ENCODE data around the gene ANKRD36C.
"Not testable (repeated sequence)": the region's sequence is repeated elsewhere in the genome, so short reads cannot be mapped to it uniquely, and the experiment has no call there.

ANKRD36C gene

GRCh38 chr2:95939947-95940346 is 51.7 kb downstream of the ANKRD36C start:
- H3K4me3 ChIP-seq (ENCODE audit: low read depth, low read length); DNase-seq (ENCODE audit: low read depth); in situ Hi-C loops (cut with HindIII; ENCODE audit: low sequenced_read_pairs): not testable (repeated sequence)

GRCh38 chr2:95930740-95931139 is 60.9 kb downstream of the ANKRD36C start:
- H3K4me3 ChIP-seq (ENCODE audit: low read depth, low read length); in situ Hi-C loops (cut with HindIII; ENCODE audit: low sequenced_read_pairs); DNase-seq (ENCODE audit: low read depth): not testable (repeated sequence)

GRCh38 chr2:95917007-95917406 is 74.6 kb downstream of the ANKRD36C start:
- H3K4me3 ChIP-seq (ENCODE audit: low read depth, low read length); in situ Hi-C loops (cut with HindIII; ENCODE audit: low sequenced_read_pairs); DNase-seq (ENCODE audit: low read depth): not testable (repeated sequence)

- in situ Hi-C loops (cut with HindIII; ENCODE audit: low sequenced_read_pairs); DNase-seq (ENCODE audit: low read depth): not testable (repeated sequence)
Measured at GRCh38 chr2:95915131-95915530, 76.5 kb downstream of the ANKRD36C start.

GRCh38 chr2:95911431-95911830 is 80.2 kb downstream of the ANKRD36C start:
- H3K4me3 ChIP-seq (ENCODE audit: low read depth, low read length); in situ Hi-C loops (cut with HindIII; ENCODE audit: low sequenced_read_pairs): not testable (repeated sequence)
- DNase-seq (ENCODE audit: low read depth) = peak; percentile 70

More at GRCh38 chr2:95915131-95915530, 76.5 kb downstream of the ANKRD36C start:
- H3K4me3 ChIP-seq (ENCODE audit: low read depth, low read length) = not testable (repeated sequence)

GRCh38 chr2:95894443-95894842 is 97.2 kb downstream of the ANKRD36C start:
- in situ Hi-C loops (cut with HindIII; ENCODE audit: low sequenced_read_pairs); DNase-seq (ENCODE audit: low read depth); H3K4me3 ChIP-seq (ENCODE audit: low read depth, low read length): not testable (repeated sequence)

- in situ Hi-C loops (cut with HindIII; ENCODE audit: low sequenced_read_pairs); DNase-seq (ENCODE audit: low read depth); H3K4me3 ChIP-seq (ENCODE audit: low read depth, low read length): not testable (repeated sequence)
Measured at GRCh38 chr2:95867929-95868328, 123.7 kb downstream of the ANKRD36C start.

- in situ Hi-C loops (cut with HindIII; ENCODE audit: low sequenced_read_pairs); H3K4me3 ChIP-seq (ENCODE audit: low read depth, low read length); DNase-seq (ENCODE audit: low read depth): not testable (repeated sequence)
Measured at GRCh38 chr2:95867047-95867677, 124.5 kb downstream of the ANKRD36C start.

- H3K4me3 ChIP-seq (ENCODE audit: low read depth, low read length); DNase-seq (ENCODE audit: low read depth); in situ Hi-C loops (cut with HindIII; ENCODE audit: low sequenced_read_pairs): not testable (repeated sequence)
Measured at GRCh38 chr2:95862121-95862520, 129.5 kb downstream of the ANKRD36C start.

GRCh38 chr2:95836151-95836550 is 155.5 kb downstream of the ANKRD36C start:
- no peak overlapping the region for H3K4me3 ChIP-seq (ENCODE audit: low read depth, low read length)
- TF ChIP-seq CTCF (IDR thresholded peaks at IDR 0.05; ENCODE audit: low read depth, low read length, missing control alignments) = no peak
- no peak for DNase-seq (ENCODE audit: low read depth)
- in situ Hi-C loops (cut with HindIII; ENCODE audit: low sequenced_read_pairs) = no loop called here

- H3K4me3 ChIP-seq (ENCODE audit: low read depth, low read length); DNase-seq (ENCODE audit: low read depth); in situ Hi-C loops (cut with HindIII; ENCODE audit: low sequenced_read_pairs): not testable (repeated sequence)
Measured at GRCh38 chr2:95834077-95835013, 157.3 kb downstream of the ANKRD36C start.

- H3K4me3 ChIP-seq (ENCODE audit: low read depth, low read length); DNase-seq (ENCODE audit: low read depth); in situ Hi-C loops (cut with HindIII; ENCODE audit: low sequenced_read_pairs): not testable (repeated sequence)
Measured at GRCh38 chr2:95824218-95824617, 167.4 kb downstream of the ANKRD36C start.

GRCh38 chr2:95817521-95817920 is 174.1 kb downstream of the ANKRD36C start:
- DNase-seq (ENCODE audit: low read depth); in situ Hi-C loops (cut with HindIII; ENCODE audit: low sequenced_read_pairs); H3K4me3 ChIP-seq (ENCODE audit: low read depth, low read length): not testable (repeated sequence)

GRCh38 chr2:95813311-95813710 is 178.3 kb downstream of the ANKRD36C start:
- H3K4me3 ChIP-seq (ENCODE audit: low read depth, low read length); in situ Hi-C loops (cut with HindIII; ENCODE audit: low sequenced_read_pairs): not testable (repeated sequence)
- peak; percentile 24 for DNase-seq (ENCODE audit: low read depth)
